Stomach (tissue), 4 donors: ENCODE results near the gene SIT1.
"Not testable (repeated sequence)": the region's sequence is repeated elsewhere in the genome, so short reads cannot be mapped to it uniquely, and the experiment has no call there.

Experiments used
- CTCF ChIP-seq, 7 experiments: fragments of 450-650 bp in 4 of 7; fragments of 200-600 bp in 3 of 7; sonication (generic) in 3 of 7; IDR thresholded peaks; one replicate each; pipeline ENCODE4 v1.5.1; 2016 to 2019; ENCODE audit warnings: antibody characterized with exemption in 7 of 7, control low read depth in 2 of 7, mild to moderate bottlenecking in 1 of 7
- EP300 ChIP-seq: sonication (generic); formaldehyde crosslinking; IDR thresholded peaks from one replicate; pipeline ENCODE4 v1.6.1; 2017; ENCODE audit warnings: antibody characterized with exemption
- POLR2A ChIP-seq, 4 donors: fragments of 450-650 bp; IDR thresholded peaks; one replicate each; pipeline ENCODE4 v1.6.1; 2016; ENCODE audit warnings: antibody characterized with exemption in 4 of 4, control low read depth in 2 of 4, mild to moderate bottlenecking in 1 of 4, moderate library complexity in 1 of 4

GRCh38 chr9:35639225-35639624 lies 11.5 kb downstream of the SIT1 start:
- TF ChIP-seq CTCF (IDR thresholded peaks at IDR 0.05); POLR2A (IDR thresholded peaks at IDR 0.05); EP300: not testable (repeated sequence)
